NOMO-1 (cell line): ENCODE results near the gene MIF4GD.
A peak's percentile ranks its signal among the peaks of the same experiment; 100 is the strongest.

ENCODE experiments used
- DNase-seq, 2 experiments: peaks; one replicate each; lab custom pipeline; 2025; ENCODE audit not compliant: unreplicated experiment in 2 of 2; lab: John Stamatoyannopoulos, UW

Gene MIF4GD

GRCh38 chr17:75270966-75271232 is at the start of gene MIF4GD:
TSS of gene MIF4GD (minus strand) at chr17:75271231. CDS start at chr17:75270195, 1,036 bp downstream.
- DNase-seq, result no peak

GRCh38 chr17:75319904-75320691 is 49.1 kb upstream of the MIF4GD start:
- no peak for DNase-seq

GRCh38 chr17:75318615-75319222 is 47.7 kb upstream of the MIF4GD start:
- DNase-seq, result no peak

GRCh38 chr17:75318211-75318610 is 47.2 kb upstream of the MIF4GD start:
- DNase-seq, result no peak

GRCh38 chr17:75317671-75318070 is 46.6 kb upstream of the MIF4GD start:
- DNase-seq, result no peak

GRCh38 chr17:75316253-75316652 is 45.2 kb upstream of the MIF4GD start:
- no peak for DNase-seq

GRCh38 chr17:75315541-75316243 is 44.7 kb upstream of the MIF4GD start:
- peak; percentile 64 to 71 for DNase-seq

GRCh38 chr17:75313941-75314551 is 43.0 kb upstream of the MIF4GD start:
- DNase-seq, result peak; percentile 78 to 82

- peak; percentile 35 to 36 for DNase-seq
Observed at GRCh38 chr17:75308732-75309629, 38.0 kb upstream of the MIF4GD start.

- DNase-seq, result no peak
Observed at GRCh38 chr17:75307957-75308731, 37.1 kb upstream of the MIF4GD start.

GRCh38 chr17:75301502-75302206 is 30.6 kb upstream of the MIF4GD start:
- DNase-seq, result no peak

- DNase-seq, result no peak
Observed at GRCh38 chr17:75301049-75301448, 30.0 kb upstream of the MIF4GD start.

- no peak for DNase-seq
Observed at GRCh38 chr17:75300280-75300679, 29.2 kb upstream of the MIF4GD start.

- peak; percentile 65 to 82 for DNase-seq
Observed at GRCh38 chr17:75295201-75296158, 24.4 kb upstream of the MIF4GD start.

GRCh38 chr17:75292810-75293448 is 21.9 kb upstream of the MIF4GD start:
- peak in 1 of 2 experiments; percentile 26 for DNase-seq

GRCh38 chr17:75289832-75290337 is 18.9 kb upstream of the MIF4GD start:
- peak; percentile 67 to 89 for DNase-seq

GRCh38 chr17:75289115-75289831 is 18.2 kb upstream of the MIF4GD start, which contains the start of gene SLC25A19:
TSS of gene SLC25A19 (minus strand) at chr17:75289433. CDS start at chr17:75286764, 2,669 bp downstream.
- DNase-seq, result peak; percentile 99
